Measurements from ENCODE around the gene UPF2. TPM values are rescaled to one million over a fixed set of nuclear protein-coding genes. Genes with fewer than 3 reads are reported as not detected.

The UPF2 gene
- total and polyA plus RNA-seq, 2 of the 13 experiments (the other 11 are each of a cell fraction or from before 2014, with no cell fraction given): 6.2 to 14.5 TPM

- TF ChIP-seq PRDM15 (CRISPR knock-in tag; IDR thresholded peaks at IDR 0.05) (no peak), NRL (CRISPR knock-in tag; IDR thresholded peaks at IDR 0.05; ENCODE audit: borderline replicate concordance) (no peak), MLX (CRISPR knock-in tag; IDR thresholded peaks at IDR 0.05) (peak; percentile 88), KLF15 (CRISPR knock-in tag; IDR thresholded peaks at IDR 0.05; ENCODE audit: borderline replicate concordance) (no peak), ZBTB34 (CRISPR knock-in tag; IDR thresholded peaks at IDR 0.05) (peak; percentile 84), ZBTB26 (CRISPR knock-in tag; IDR thresholded peaks at IDR 0.05; ENCODE audit: borderline replicate concordance) (0 out of 2 replicates have a peak, but pooled peaks have one; percentile 30), SSRP1 (CRISPR knock-in tag; IDR thresholded peaks at IDR 0.05) (no peak), BORCS8-MEF2B (CRISPR knock-in tag; IDR thresholded peaks at IDR 0.05) (peak; percentile 74; the same call in 1 of the 2 replicates), GLMP (CRISPR knock-in tag; IDR thresholded peaks at IDR 0.05; ENCODE audit: borderline replicate concordance) (no peak), ZBTB20 (CRISPR knock-in tag; IDR thresholded peaks at IDR 0.05; ENCODE audit: borderline replicate concordance, low read depth) (no peak; the same call in 1 of the 2 replicates), ZNF547 (CRISPR knock-in tag; IDR thresholded peaks at IDR 0.05) (peak; percentile 42; the same call in 1 of the 2 replicates), ERF (CRISPR knock-in tag; IDR thresholded peaks at IDR 0.05) (peak; percentile 64), ZNF564 (CRISPR knock-in tag; IDR thresholded peaks at IDR 0.05) (peak; percentile 83), ZNF232 (CRISPR knock-in tag; IDR thresholded peaks at IDR 0.05; ENCODE audit: borderline replicate concordance) (peak; percentile 74; the same call in 1 of the 2 replicates), ZSCAN9 (CRISPR knock-in tag; IDR thresholded peaks at IDR 0.05; ENCODE audit: borderline replicate concordance) (peak; percentile 77), ZNF782 (CRISPR knock-in tag; IDR thresholded peaks at IDR 0.05; ENCODE audit: borderline replicate concordance) (no peak), KLF16 (CRISPR knock-in tag; IDR thresholded peaks at IDR 0.05) (peak in 1 of 2 experiments; percentile 90; a peak in 2 of 4 replicates), POLR2A (IDR thresholded peaks at IDR 0.05; ENCODE audit: insufficient read depth in 1 of 2, low read depth in 2 of 2, low read length in 2 of 2) (peak; percentile 27 to 60; a peak in 3 of 4 replicates), ZNF713 (CRISPR knock-in tag; IDR thresholded peaks at IDR 0.05) (no peak), ZNF362 (CRISPR knock-in tag; IDR thresholded peaks at IDR 0.05; ENCODE audit: borderline replicate concordance) (no peak)
Observed at GRCh38 chr10:11875494-11876281, 166.9 kb downstream of the UPF2 start (continued).
